HepG2 (cell line): Measurements from ENCODE around the gene ASPHD1. TPM values are rescaled to one million over a fixed set of nuclear protein-coding genes. Genes with fewer than 3 reads are reported as not detected.

ENCODE experiments used
- AKNA ChIP-seq: sonication (generic); formaldehyde crosslinking; IDR thresholded peaks from 2 replicates; pipeline ENCODE4 v1.4.0; 2020; ENCODE audit warnings: missing genetic modification reagents, borderline replicate concordance
- CREBL2 ChIP-seq: sonication (generic); formaldehyde crosslinking; IDR thresholded peaks from 2 replicates; pipeline ENCODE4 v1.8.1; 2023; ENCODE audit warnings: missing genetic modification reagents, mild to moderate bottlenecking, borderline replicate concordance
- ELF3 ChIP-seq: IDR thresholded peaks from 2 replicates; pipeline ENCODE4 v1.6.1; 2016; ENCODE audit warnings: missing genetic modification reagents, missing compliant biosample characterization
- HNF4A ChIP-seq: sonication (generic); formaldehyde crosslinking; IDR thresholded peaks from 2 replicates; pipeline ENCODE4 v1.4.0; 2020; ENCODE audit warnings: missing genetic modification reagents
- KLF9 ChIP-seq: IDR thresholded peaks from 2 replicates; pipeline ENCODE4 v1.6.1; 2016; ENCODE audit warnings: low read depth
- MLLT10 ChIP-seq: sonication (generic); formaldehyde crosslinking; IDR thresholded peaks from 2 replicates; pipeline ENCODE4 v1.4.0; 2020; ENCODE audit warnings: missing genetic modification reagents
- NCOR1 ChIP-seq: fragments of 200-600 bp; sonication (generic); IDR thresholded peaks from 2 replicates; pipeline ENCODE4 v1.7.0; 2017; ENCODE audit warnings: antibody characterized with exemption, low read length, borderline replicate concordance
- RERE ChIP-seq: IDR thresholded peaks from 2 replicates; pipeline ENCODE4 v1.6.1; 2016; ENCODE audit warnings: low read depth, missing genetic modification reagents, missing compliant biosample characterization
- SKI ChIP-seq: fragments of 450-650 bp; IDR thresholded peaks from one replicate; pipeline ENCODE4 v1.6.1; 2018; ENCODE audit warnings: mild to moderate bottlenecking; ENCODE audit not compliant: partially characterized antibody
- SP5 ChIP-seq: IDR thresholded peaks from 2 replicates; pipeline ENCODE4 v1.6.1; 2016; ENCODE audit warnings: low read depth, borderline replicate concordance
- ZBTB10 ChIP-seq: sonication (generic); formaldehyde crosslinking; IDR thresholded peaks from 2 replicates; pipeline ENCODE4 v1.4.0; 2020; ENCODE audit warnings: missing genetic modification reagents, borderline replicate concordance
- ZNF160 ChIP-seq: sonication (generic); formaldehyde crosslinking; IDR thresholded peaks from 2 replicates; pipeline ENCODE4 v1.8.0; 2022; ENCODE audit warnings: mild to moderate bottlenecking, inconsistent platforms, missing genetic modification reagents
- ZNF24 ChIP-seq: fragments of 450-650 bp; IDR thresholded peaks from 2 replicates; pipeline ENCODE4 v1.6.1; 2017; ENCODE audit warnings: antibody characterized with exemption, mild to moderate bottlenecking
- ZNF34 ChIP-seq: sonication (generic); formaldehyde crosslinking; IDR thresholded peaks from 2 replicates; pipeline ENCODE4 v1.4.0; 2020; ENCODE audit warnings: mild to moderate bottlenecking, missing genetic modification reagents, borderline replicate concordance
- ZNF75D ChIP-seq: sonication (generic); formaldehyde crosslinking; IDR thresholded peaks from 2 replicates; pipeline ENCODE4 v1.8.1; 2023; ENCODE audit warnings: missing genetic modification reagents, mild to moderate bottlenecking, borderline replicate concordance
- polyA plus RNA-seq, 8 experiments: library from polyadenylated mRNA; depleted of rRNA in 3 of 8; stranded (reverse) in 7 of 8; unstranded in 1 of 8; fragments of >200 nt; fragmentation: Illumina TruSeq in 4 of 8; extraction: Trizol in 4 of 8; gene quantifications; 2 replicates each; pipeline versions ENCODE4 v1.2.1 to v1.2.3, GENCODE V29; 2011 to 2016; ENCODE audit warnings: low read depth in 4 of 8, missing spikeins in 1 of 8, mixed read lengths in 1 of 8; ENCODE audit not compliant: insufficient read depth in 1 of 8
- total RNA-seq, 5 experiments: library from RNA; depleted of rRNA; stranded (reverse); fragments of >200 nt; fragmentation: Illumina TruSeq; extraction: Trizol; gene quantifications; 2 replicates each; pipeline ENCODE4 v1.2.3, GENCODE V29; 2016; ENCODE audit warnings: low read depth in 1 of 5

ASPHD1 gene
- total and polyA plus RNA-seq, 2 of the 13 experiments (the other 11 are each of a cell fraction or from before 2014, with no cell fraction given) = 13.1 to 19.7 TPM

- no peak for TF ChIP-seq KLF9 (CRISPR knock-in tag)
- no peak for TF ChIP-seq ZNF160 (CRISPR knock-in tag)
- TF ChIP-seq ZBTB10 (CRISPR knock-in tag) = peak; percentile 82; the same call in 1 of the 2 replicates
- no peak for TF ChIP-seq SP5 (CRISPR knock-in tag)
- TF ChIP-seq MLLT10 = no peak
- no peak for TF ChIP-seq AKNA
- TF ChIP-seq NCOR1 = peak; percentile 93
- no peak for TF ChIP-seq CREBL2 (CRISPR knock-in tag)
- peak; percentile 92 for TF ChIP-seq HNF4A
- peak; percentile 42; the same call in 1 of the 2 replicates for TF ChIP-seq ELF3 (CRISPR knock-in tag)
- no peak for TF ChIP-seq SKI
- no peak for TF ChIP-seq ZNF75D
- no peak for TF ChIP-seq ZNF24
- no peak for TF ChIP-seq RERE (CRISPR knock-in tag)
- TF ChIP-seq ZNF34 (CRISPR knock-in tag) = no peak
Measured at GRCh38 chr16:29891525-29892457, 8.5 kb upstream of the ASPHD1 start (continued).
